22Rv1 (cell line): Measurements from ENCODE around the gene AKR1D1.

Source experiments
- CTCF ChIP-seq: fragments of 450-650 bp; IDR thresholded peaks from 2 replicates; pipeline ENCODE4 v1.5.1; 2017; ENCODE audit warnings: mild to moderate bottlenecking
- ZFX ChIP-seq: fragments of 450-650 bp; IDR thresholded peaks from 2 replicates; pipeline ENCODE4 v1.6.1; 2017; ENCODE audit warnings: antibody characterized with exemption, borderline replicate concordance

- TF ChIP-seq CTCF, result no peak
- TF ChIP-seq ZFX, result no peak
Measured at GRCh38 chr7:138076196-138076595, at the start of gene AKR1D1.
